Tibial artery (tissue), 4 donors: ENCODE results near the gene NINJ1.

Experiments used
- DNase-seq, 2 donors: peaks; one replicate each; pipeline ENCODE4 v3.0.0-alpha.2; 2019
- H3K27ac ChIP-seq, 2 donors: fragments of 200-600 bp; sonication (generic) in 1 of 2; 1 replicate in 1 of 2; 2 replicates in 1 of 2; pipeline ENCODE4 v1.5.1; 2018 to 2019; ENCODE audit warnings: mild to moderate bottlenecking in 1 of 2
- H3K27me3 ChIP-seq, 2 donors: fragments of 200-600 bp; sonication (generic) in 1 of 2; one replicate each; pipeline versions ENCODE4 v1.5.1 to v1.6.0; 2016 to 2019
- H3K36me3 ChIP-seq, 3 donors: fragments of 200-600 bp; sonication (generic) in 2 of 3; one replicate each; pipeline ENCODE4 v1.5.1; 2016 to 2019; ENCODE audit warnings: mild to moderate bottlenecking in 2 of 3
- H3K4me1 ChIP-seq, 4 donors: fragments of 200-600 bp; sonication (generic) in 2 of 4; 1 replicate in 3 of 4; 2 replicates in 1 of 4; pipeline ENCODE4 v1.5.1; 2016 to 2019
- H3K4me3 ChIP-seq, 2 donors: fragments of 200-600 bp; sonication (generic) in 1 of 2; 1 replicate in 1 of 2; 2 replicates in 1 of 2; pipeline ENCODE4 v1.5.1; 2018 to 2019; ENCODE audit warnings: mild to moderate bottlenecking in 2 of 2
- H3K9me3 ChIP-seq, 3 donors: fragments of 200-600 bp; sonication (generic) in 1 of 3; one replicate each; pipeline ENCODE4 v1.5.1; 2016 to 2019
- intact Hi-C: fragments of 100-400 bp; cut with DNase I; formaldehyde crosslinking; loops from one replicate; pipeline ENCODE4 v1.15.0; 2023; ENCODE audit warnings: low total_unique reads
- TF ChIP-seq, protein P1 (sequence below), 2 experiments: fragments of 200-600 bp in 1 of 2; fragments of 450-650 bp in 1 of 2; IDR thresholded peaks; one replicate each; pipeline ENCODE4 v1.5.1; 2017 to 2019; ENCODE audit warnings: antibody characterized with exemption in 2 of 2, mild to moderate bottlenecking in 1 of 2, moderate library complexity in 1 of 2

NINJ1 gene

DNA sequence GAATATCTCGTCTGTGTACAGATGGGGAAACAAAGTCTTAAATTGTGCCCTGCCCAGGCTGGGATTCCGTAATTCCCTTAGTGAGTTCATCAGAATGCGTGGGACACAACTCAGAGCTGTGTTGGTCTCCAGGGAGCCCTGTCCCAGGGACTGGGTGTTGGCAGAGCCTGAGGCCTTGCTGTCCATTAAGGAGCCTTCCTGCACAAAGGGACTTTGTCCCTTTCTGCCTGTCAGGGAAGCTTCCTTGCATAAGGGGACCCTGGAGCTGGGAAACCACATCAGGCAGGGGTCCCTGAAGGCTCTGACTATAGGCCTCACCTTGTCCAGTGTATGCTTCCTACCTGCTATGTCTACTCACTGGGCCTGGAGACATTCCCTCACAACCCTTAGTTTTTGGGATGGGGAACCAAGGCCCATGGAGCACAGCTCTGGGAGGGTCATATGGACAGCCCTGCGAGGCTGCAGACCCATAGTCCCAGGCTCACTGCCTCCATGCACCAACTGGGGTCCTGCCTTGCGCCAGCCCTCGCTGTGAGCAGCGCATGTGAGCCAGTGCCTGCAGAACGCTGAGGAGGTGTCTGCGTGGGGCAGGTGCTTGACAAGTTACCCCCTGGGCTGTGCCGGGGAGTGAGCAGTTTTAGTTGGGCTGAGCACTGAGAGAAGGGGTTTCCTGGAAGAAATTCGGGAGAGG lies 36.4 kb downstream of the NINJ1 start:
- peak; percentile 20 to 87 for DNase-seq
- Histone ChIP-seq H3K27me3 (no peaks in the 10 kb centered on the region), H3K4me3 (peak overlapping the region; percentile 89 to 93), H3K4me1 (peaks cover 7 to 53% (median 45%) of the 10 kb centered on the region in 4 donors), H3K27ac (peak overlapping the region; percentile 91 to 94), H3K36me3 (no peaks in the 10 kb centered on the region), H3K9me3 (no peaks in the 10 kb centered on the region)
- intact Hi-C loops, result loop anchor here (5.0 to 10.0 kb wide), 2 partner anchors 40 to 983 kb away; partner anchors contain the start of genes SPTLC1 and SUSD3
- TF ChIP-seq, protein P1, sequence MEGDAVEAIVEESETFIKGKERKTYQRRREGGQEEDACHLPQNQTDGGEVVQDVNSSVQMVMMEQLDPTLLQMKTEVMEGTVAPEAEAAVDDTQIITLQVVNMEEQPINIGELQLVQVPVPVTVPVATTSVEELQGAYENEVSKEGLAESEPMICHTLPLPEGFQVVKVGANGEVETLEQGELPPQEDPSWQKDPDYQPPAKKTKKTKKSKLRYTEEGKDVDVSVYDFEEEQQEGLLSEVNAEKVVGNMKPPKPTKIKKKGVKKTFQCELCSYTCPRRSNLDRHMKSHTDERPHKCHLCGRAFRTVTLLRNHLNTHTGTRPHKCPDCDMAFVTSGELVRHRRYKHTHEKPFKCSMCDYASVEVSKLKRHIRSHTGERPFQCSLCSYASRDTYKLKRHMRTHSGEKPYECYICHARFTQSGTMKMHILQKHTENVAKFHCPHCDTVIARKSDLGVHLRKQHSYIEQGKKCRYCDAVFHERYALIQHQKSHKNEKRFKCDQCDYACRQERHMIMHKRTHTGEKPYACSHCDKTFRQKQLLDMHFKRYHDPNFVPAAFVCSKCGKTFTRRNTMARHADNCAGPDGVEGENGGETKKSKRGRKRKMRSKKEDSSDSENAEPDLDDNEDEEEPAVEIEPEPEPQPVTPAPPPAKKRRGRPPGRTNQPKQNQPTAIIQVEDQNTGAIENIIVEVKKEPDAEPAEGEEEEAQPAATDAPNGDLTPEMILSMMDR (IDR thresholded peaks at IDR 0.05), result no peak

GRCh38 chr9:93096811-93097382 lies 37.2 kb downstream of the NINJ1 start:
- Histone ChIP-seq H3K27me3 (no peaks in the 10 kb centered on the region), H3K27ac (peak overlapping the region; percentile 91 to 94), H3K4me3 (peak overlapping the region; percentile 89 to 93), H3K36me3 (no peaks in the 10 kb centered on the region), H3K9me3 (peaks cover 0 to 3% (median under 1%) of the 10 kb centered on the region in 3 donors), H3K4me1 (peaks cover 7 to 53% (median 45%) of the 10 kb centered on the region in 4 donors)
- intact Hi-C loops, result loop anchor here (5.0 to 10.0 kb wide), 2 partner anchors 40 to 982 kb away; partner anchors contain the start of genes SPTLC1 and SUSD3
- TF ChIP-seq, protein P1 (IDR thresholded peaks at IDR 0.05), result no peak
- DNase-seq, result no peak

GRCh38 chr9:93096131-93096802 lies 37.8 kb downstream of the NINJ1 start, which contains the start of gene CARD19:
TSS of gene CARD19 (plus strand) at chr9:93096217. CDS start at chr9:93096346, 129 bp downstream.
- Histone ChIP-seq H3K4me3 (peak within 1 kb of the TSS; percentile 89 to 93), H3K4me1 (peaks cover 7 to 53% (median 45%) of the 10 kb centered on the region in 4 donors), H3K36me3 (no peaks in the 10 kb centered on the region), H3K27me3 (no peaks in the 10 kb centered on the region), H3K9me3 (peaks cover 2 to 9% (median 7%) of the 10 kb centered on the region in 3 donors), H3K27ac (peak within 1 kb of the TSS; percentile 96 to 97)
- TF ChIP-seq, protein P1 (IDR thresholded peaks at IDR 0.05), result no peak
- intact Hi-C loops, result loop anchor here (5.0 to 10.0 kb wide), 2 partner anchors 39 to 981 kb away; partner anchors contain the start of genes SPTLC1 and SUSD3
- DNase-seq, result peak; percentile 74 to 88

DNA sequence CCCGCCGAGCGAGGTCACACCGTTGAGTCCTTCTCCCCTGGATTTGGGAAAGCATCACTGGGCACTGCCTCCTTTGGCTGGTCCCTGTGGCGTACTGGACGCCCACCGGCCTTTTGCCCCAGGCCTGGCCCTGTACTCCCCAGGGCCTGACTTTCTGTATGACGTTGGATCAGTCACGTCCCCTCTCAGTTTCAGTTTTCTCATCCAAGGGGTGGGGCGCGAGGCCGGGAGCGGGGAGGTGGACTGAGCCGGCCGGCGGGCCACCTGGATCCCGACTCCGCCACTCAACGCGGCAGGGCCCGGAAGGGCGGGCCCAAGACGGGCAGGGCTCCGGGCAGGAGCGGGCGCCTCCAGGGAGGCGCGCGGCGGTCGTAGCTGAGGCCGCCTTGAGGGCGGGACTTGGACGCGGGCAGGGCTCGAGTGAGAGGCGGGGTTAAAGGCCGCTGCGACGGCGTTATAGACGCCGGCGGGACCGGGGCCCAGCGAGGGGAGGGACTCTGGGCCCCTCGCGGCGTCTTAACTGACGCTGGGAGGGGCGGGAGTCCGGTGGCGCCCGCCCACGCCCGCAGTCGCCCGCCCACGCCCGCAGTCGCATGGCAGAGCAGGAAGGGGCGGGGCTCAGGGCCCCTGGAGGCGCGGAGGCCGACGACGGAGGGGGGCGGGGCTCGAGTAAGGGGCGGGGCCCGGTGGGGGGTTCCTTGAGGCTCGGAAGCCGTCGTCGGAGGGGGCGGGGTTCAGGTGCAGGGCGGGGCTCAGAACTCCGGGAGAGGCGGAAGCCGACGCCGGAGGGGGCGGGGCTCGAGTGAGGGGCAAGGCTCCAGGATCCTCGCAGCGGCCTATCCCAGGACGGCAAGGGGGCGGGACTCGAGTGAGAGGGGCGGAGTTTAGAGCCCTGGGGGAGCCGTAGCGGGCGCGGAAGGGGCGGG lies 38.6 kb downstream of the NINJ1 start:
- intact Hi-C loops, result loop anchor here (1.0 to 10.0 kb wide), 3 partner anchors 38 to 981 kb away; partner anchors contain the start of genes SPTLC1 and SUSD3
- no peaks in the 10 kb centered on the region for H3K27me3 ChIP-seq
- H3K27ac ChIP-seq, result peak overlapping the region; percentile 96 to 97
- H3K4me3 ChIP-seq, result peak overlapping the region; percentile 89 to 93
- TF ChIP-seq, protein P1 (IDR thresholded peaks at IDR 0.05), result no peak
- H3K4me1 ChIP-seq, result peaks cover 7 to 53% (median 45%) of the 10 kb centered on the region in 4 donors
- DNase-seq, result peak; percentile 98 to 100
- H3K36me3 ChIP-seq, result no peaks in the 10 kb centered on the region
- peaks cover 8 to 14% (median 13%) of the 10 kb centered on the region in 3 donors for H3K9me3 ChIP-seq
